ENCODE measurements around the gene PARN. TPM values are rescaled to one million over a fixed set of nuclear protein-coding genes. Genes with fewer than 3 reads are reported as not detected.
"Not testable (repeated sequence)": the region's sequence is repeated elsewhere in the genome, so short reads cannot be mapped to it uniquely, and the experiment has no call there.

PARN gene
- polyA plus RNA-seq, 1 donor from 2014 or later: 22.3 TPM

DNA sequence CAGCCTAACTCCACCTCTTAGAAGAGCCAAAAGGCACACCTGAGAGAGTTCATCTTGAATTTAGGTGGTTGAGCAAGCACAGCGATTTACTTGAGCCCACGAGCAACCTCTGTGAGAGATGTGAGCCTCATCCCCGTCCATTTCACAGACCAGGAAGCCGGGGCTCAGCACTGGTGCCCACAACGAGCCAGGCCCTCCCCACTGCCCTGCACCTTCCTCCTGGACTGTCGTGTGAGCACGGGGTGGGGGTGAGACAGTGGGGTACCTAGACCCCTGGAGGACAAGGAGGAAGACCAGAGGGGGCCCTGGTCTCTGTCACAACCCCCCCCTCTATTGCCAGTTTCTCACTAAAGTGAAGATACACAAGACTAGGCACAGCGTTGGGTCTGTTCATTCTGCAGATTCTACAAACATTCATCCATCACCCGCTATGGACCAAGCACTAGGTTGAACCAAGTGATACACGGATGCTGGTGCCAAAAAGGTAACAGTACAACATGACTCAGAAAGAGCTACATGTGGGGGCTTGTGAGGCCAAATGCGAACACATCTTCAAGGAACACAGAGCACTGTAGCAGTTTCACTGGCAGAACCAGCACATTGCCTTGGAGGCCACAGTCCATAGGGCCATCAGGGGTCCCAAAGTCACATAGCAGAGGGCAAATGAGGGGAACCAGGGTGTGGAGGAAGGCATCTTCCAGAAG is 231.9 kb downstream of the PARN start:
- H3K9ac ChIP-seq (ENCODE audit: low read length): no peak overlapping the region
- no peaks in the 10 kb centered on the region for H3K9me2 ChIP-seq (ENCODE audit: insufficient read depth, low read length)
- no peak overlapping the region for H2AFZ ChIP-seq (ENCODE audit: low read depth, low read length)

DNA sequence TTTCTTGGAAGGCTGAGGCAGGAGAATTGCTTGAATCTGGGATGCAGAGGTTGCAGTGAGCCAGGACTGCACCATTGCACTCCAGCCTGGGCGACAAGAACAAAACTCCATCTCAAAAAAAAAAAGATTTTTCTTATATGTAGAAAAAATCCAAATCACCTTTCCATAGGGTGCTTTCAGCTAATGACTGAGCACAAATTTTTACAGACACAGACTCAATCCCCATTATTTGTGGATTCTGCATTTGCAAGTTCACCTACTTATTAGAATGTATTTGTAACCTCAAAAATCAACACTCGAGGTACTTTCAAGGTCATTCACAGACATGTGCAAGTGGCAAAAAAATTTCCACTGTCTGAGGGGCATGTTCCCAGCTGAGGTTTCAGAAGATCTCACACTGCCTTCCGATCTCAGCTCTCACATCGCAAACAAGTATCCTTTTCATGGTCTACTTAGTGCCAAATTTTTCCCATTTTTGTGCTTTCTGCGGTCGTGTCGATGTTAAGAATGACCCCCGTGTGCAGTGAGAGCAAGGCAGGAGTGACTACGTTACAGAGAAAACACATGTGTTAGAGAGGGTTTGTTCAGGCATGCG is 234.3 kb downstream of the PARN start:
- H3K9ac ChIP-seq (ENCODE audit: low read length); H3K79me2 ChIP-seq (replicated peaks; ENCODE audit: insufficient read depth, low read length); H3K36me3 ChIP-seq (ENCODE audit: insufficient read depth, low read length); H3K9me3 ChIP-seq (ENCODE audit: low read length); H3K9me2 ChIP-seq (ENCODE audit: insufficient read depth, low read length); H4K20me1 ChIP-seq (ENCODE audit: insufficient read depth); H2AFZ ChIP-seq (ENCODE audit: low read depth, low read length); H3K4me2 ChIP-seq (ENCODE audit: low read length); H3K4me3 ChIP-seq (ENCODE audit: low read length); H3F3A ChIP-seq (ENCODE audit: insufficient read depth, low read length, poor library complexity, severe bottlenecking); H3K27me3 ChIP-seq (ENCODE audit: insufficient read depth, low read depth, low read length); H3K27ac ChIP-seq (ENCODE audit: low read length): not testable (repeated sequence)

More for the DNA sequence above, 231.9 kb downstream of the PARN start:
- no peaks in the 10 kb centered on the region for H3K27me3 ChIP-seq (ENCODE audit: insufficient read depth, low read depth, low read length)
- no peaks in the 10 kb centered on the region for H3K36me3 ChIP-seq (ENCODE audit: insufficient read depth, low read length)
- no peak overlapping the region for H3K27ac ChIP-seq (ENCODE audit: low read length)
- H3K4me2 ChIP-seq (ENCODE audit: low read length): no peak overlapping the region
- no peaks in the 10 kb centered on the region for H4K20me1 ChIP-seq (ENCODE audit: insufficient read depth)
- TF ChIP-seq MXI1 (conservative IDR thresholded peaks at IDR 0.05; ENCODE audit: poor library complexity, severe bottlenecking): no peak
- no peak for TF ChIP-seq EP300 (conservative IDR thresholded peaks at IDR 0.05; ENCODE audit: poor library complexity, severe bottlenecking)
- TF ChIP-seq REST (IDR thresholded peaks at IDR 0.05; ENCODE audit: borderline replicate concordance): no peak
- TF ChIP-seq POLR2AphosphoS5 (IDR thresholded peaks at IDR 0.05): no peak
- no peak for TF ChIP-seq SMC3 (conservative IDR thresholded peaks at IDR 0.05; ENCODE audit: poor library complexity)
- TF ChIP-seq, protein P1, sequence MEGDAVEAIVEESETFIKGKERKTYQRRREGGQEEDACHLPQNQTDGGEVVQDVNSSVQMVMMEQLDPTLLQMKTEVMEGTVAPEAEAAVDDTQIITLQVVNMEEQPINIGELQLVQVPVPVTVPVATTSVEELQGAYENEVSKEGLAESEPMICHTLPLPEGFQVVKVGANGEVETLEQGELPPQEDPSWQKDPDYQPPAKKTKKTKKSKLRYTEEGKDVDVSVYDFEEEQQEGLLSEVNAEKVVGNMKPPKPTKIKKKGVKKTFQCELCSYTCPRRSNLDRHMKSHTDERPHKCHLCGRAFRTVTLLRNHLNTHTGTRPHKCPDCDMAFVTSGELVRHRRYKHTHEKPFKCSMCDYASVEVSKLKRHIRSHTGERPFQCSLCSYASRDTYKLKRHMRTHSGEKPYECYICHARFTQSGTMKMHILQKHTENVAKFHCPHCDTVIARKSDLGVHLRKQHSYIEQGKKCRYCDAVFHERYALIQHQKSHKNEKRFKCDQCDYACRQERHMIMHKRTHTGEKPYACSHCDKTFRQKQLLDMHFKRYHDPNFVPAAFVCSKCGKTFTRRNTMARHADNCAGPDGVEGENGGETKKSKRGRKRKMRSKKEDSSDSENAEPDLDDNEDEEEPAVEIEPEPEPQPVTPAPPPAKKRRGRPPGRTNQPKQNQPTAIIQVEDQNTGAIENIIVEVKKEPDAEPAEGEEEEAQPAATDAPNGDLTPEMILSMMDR (IDR thresholded peaks at IDR 0.05; ENCODE audit: poor library complexity, severe bottlenecking): no peak
- TF ChIP-seq RAD21 (conservative IDR thresholded peaks at IDR 0.05): no peak
- TF ChIP-seq TAF1 (IDR thresholded peaks at IDR 0.05; ENCODE audit: low read depth): no peak
- no peak for TF ChIP-seq EZH2 (IDR thresholded peaks at IDR 0.05; ENCODE audit: borderline replicate concordance, insufficient read depth, low read length, poor library complexity, severe bottlenecking)
- H3K9me3 ChIP-seq (ENCODE audit: low read length): no peaks in the 10 kb centered on the region
- no peaks in the 10 kb centered on the region for H3F3A ChIP-seq (ENCODE audit: insufficient read depth, low read length, poor library complexity, severe bottlenecking)
- H3K4me3 ChIP-seq (ENCODE audit: low read length): no peak overlapping the region
- no peaks in the 10 kb centered on the region for H3K79me2 ChIP-seq (replicated peaks; ENCODE audit: insufficient read depth, low read length)

Measured in neural cell (in vitro differentiated cells).